HepG2 (cell line): ENCODE data around the gene PDZD7. TPM values are rescaled to one million over a fixed set of nuclear protein-coding genes. Genes with fewer than 3 reads are reported as not detected.

Experiments
- CBX2 ChIP-seq, 2 experiments: fragments of 200-600 bp in 1 of 2; sonication (generic); formaldehyde crosslinking in 1 of 2; IDR thresholded peaks; 2 replicates each; pipeline versions ENCODE4 v1.7.0 to v1.8.1; 2018 to 2022; ENCODE audit warnings: low read depth in 2 of 2, low read length in 1 of 2, mild to moderate bottlenecking in 1 of 2, missing genetic modification reagents in 1 of 2
- HNF4A ChIP-seq: sonication (generic); formaldehyde crosslinking; IDR thresholded peaks from 2 replicates; pipeline ENCODE4 v1.4.0; 2020; ENCODE audit warnings: missing genetic modification reagents
- MAF1 ChIP-seq: sonication (generic); formaldehyde crosslinking; IDR thresholded peaks from 2 replicates; pipeline ENCODE4 v1.5.0; 2020; ENCODE audit warnings: missing genetic modification reagents, borderline replicate concordance
- SETDB1 ChIP-seq: sonication (generic); formaldehyde crosslinking; IDR thresholded peaks from 2 replicates; pipeline ENCODE4 v1.5.1; 2020; ENCODE audit warnings: missing genetic modification reagents, mild to moderate bottlenecking, borderline replicate concordance
- SRSF4 ChIP-seq: fragments of 200-400 bp; formaldehyde crosslinking; IDR thresholded peaks from one replicate; pipeline ENCODE4 v1.6.1; 2018; ENCODE audit warnings: mild to moderate bottlenecking, low read depth, low read length, moderate library complexity; ENCODE audit not compliant: poor library complexity, severe bottlenecking
- ZMYM4 ChIP-seq: sonication (generic); formaldehyde crosslinking; IDR thresholded peaks from 2 replicates; pipeline ENCODE4 v1.8.1; 2023; ENCODE audit warnings: mild to moderate bottlenecking, missing genetic modification reagents
- ZSCAN12 ChIP-seq: sonication (generic); formaldehyde crosslinking; IDR thresholded peaks from 2 replicates; pipeline ENCODE4 v1.9.0; 2021; ENCODE audit warnings: mild to moderate bottlenecking, missing genetic modification reagents
- ZSCAN20 ChIP-seq: sonication (generic); formaldehyde crosslinking; IDR thresholded peaks from 2 replicates; pipeline ENCODE4 v1.4.0; 2020; ENCODE audit warnings: missing genetic modification reagents, mild to moderate bottlenecking, borderline replicate concordance
- polyA plus RNA-seq, 8 experiments: library from polyadenylated mRNA; depleted of rRNA in 3 of 8; stranded (reverse) in 7 of 8; unstranded in 1 of 8; fragments of >200 nt; fragmentation: Illumina TruSeq in 4 of 8; extraction: Trizol in 4 of 8; gene quantifications; 2 replicates each; pipeline versions ENCODE4 v1.2.1 to v1.2.3, GENCODE V29; 2011 to 2016; ENCODE audit warnings: low read depth in 4 of 8, missing spikeins in 1 of 8, mixed read lengths in 1 of 8; ENCODE audit not compliant: insufficient read depth in 1 of 8
- total RNA-seq, 5 experiments: library from RNA; depleted of rRNA; stranded (reverse); fragments of >200 nt; fragmentation: Illumina TruSeq; extraction: Trizol; gene quantifications; 2 replicates each; pipeline ENCODE4 v1.2.3, GENCODE V29; 2016; ENCODE audit warnings: low read depth in 1 of 5
- TF ChIP-seq, protein P1 (sequence below): sonication (generic); formaldehyde crosslinking; IDR thresholded peaks from 2 replicates; pipeline ENCODE4 v1.9.0; 2021; ENCODE audit warnings: missing genetic modification reagents, mild to moderate bottlenecking, borderline replicate concordance
- TF ChIP-seq, protein P2 (sequence below): sonication (generic); formaldehyde crosslinking; IDR thresholded peaks from 2 replicates; pipeline ENCODE4 v1.8.0; 2022; ENCODE audit warnings: missing genetic modification reagents, mild to moderate bottlenecking, borderline replicate concordance
- TF ChIP-seq, protein P3 (sequence below): sonication (generic); formaldehyde crosslinking; IDR thresholded peaks from 2 replicates; pipeline ENCODE4 v1.5.0; 2020; ENCODE audit warnings: mild to moderate bottlenecking, missing genetic modification reagents
- TF ChIP-seq, protein P4 (sequence below): sonication (generic); formaldehyde crosslinking; IDR thresholded peaks from 2 replicates; pipeline ENCODE4 v1.8.0; 2022; ENCODE audit warnings: missing genetic modification reagents, mild to moderate bottlenecking, inconsistent platforms, borderline replicate concordance
- TF ChIP-seq, protein P5 (sequence below): IDR thresholded peaks from 2 replicates; pipeline ENCODE4 v1.6.1; 2018; ENCODE audit warnings: missing genetic modification reagents, mild to moderate bottlenecking, missing compliant biosample characterization
- TF ChIP-seq, protein P6 (sequence below): sonication (generic); formaldehyde crosslinking; IDR thresholded peaks from 2 replicates; pipeline ENCODE4 v1.5.0; 2020; ENCODE audit warnings: mild to moderate bottlenecking, missing genetic modification reagents

PDZD7 gene
- total and polyA plus RNA-seq, 2 of the 13 experiments (the other 11 are each of a cell fraction or from before 2014, with no cell fraction given): 0.58 to 0.73 TPM

DNA sequence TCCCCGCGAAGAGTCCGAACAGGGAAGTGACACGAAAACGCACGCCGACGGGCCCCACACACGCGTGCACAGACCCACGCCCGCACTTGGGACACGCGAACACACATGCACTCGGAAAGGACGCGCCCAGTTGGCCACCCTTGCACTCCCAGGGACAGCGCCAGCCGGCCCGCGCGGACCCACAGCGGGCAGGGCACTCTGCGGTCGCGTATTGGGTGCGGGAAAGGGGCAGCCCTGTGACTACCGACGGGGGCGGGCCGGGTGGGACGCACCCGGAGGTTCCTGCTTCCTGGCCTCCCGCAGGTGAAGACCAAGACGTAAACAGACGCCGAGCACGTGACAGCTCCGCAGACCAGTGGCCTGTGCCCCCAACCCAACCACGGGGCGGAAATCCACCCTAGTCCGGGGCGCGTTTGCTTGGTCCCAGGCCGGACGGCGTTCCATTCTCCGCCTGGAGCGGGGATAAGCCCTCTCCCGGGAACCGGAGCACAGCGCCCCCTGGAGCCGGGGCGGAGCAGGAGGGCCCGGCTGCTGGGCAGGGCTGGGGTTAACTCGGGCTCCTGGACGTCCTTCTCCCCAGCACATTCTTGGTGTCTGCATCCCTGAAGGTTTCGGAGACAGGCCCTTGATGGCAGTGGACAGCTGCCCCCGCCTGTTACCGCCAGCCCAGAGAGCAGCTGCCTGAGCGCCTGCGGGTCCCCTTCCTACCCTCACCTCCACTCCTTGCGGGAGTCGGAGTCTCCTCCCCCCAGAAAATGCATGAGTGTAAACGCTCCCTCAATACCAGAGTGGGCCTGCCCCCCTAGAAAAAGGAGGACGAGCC lies 33.4 kb downstream of the PDZD7 start (continued):
- TF ChIP-seq, protein P1, sequence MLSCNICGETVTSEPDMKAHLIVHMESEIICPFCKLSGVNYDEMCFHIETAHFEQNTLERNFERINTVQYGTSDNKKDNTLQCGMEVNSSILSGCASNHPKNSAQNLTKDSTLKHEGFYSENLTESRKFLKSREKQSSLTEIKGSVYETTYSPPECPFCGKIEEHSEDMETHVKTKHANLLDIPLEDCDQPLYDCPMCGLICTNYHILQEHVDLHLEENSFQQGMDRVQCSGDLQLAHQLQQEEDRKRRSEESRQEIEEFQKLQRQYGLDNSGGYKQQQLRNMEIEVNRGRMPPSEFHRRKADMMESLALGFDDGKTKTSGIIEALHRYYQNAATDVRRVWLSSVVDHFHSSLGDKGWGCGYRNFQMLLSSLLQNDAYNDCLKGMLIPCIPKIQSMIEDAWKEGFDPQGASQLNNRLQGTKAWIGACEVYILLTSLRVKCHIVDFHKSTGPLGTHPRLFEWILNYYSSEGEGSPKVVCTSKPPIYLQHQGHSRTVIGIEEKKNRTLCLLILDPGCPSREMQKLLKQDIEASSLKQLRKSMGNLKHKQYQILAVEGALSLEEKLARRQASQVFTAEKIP: no peak
- TF ChIP-seq SRSF4 (no peak), HNF4A (CRISPR knock-in tag) (peak; percentile 39; the same call in 1 of the 2 replicates), CBX2 (IDR thresholded peaks at IDR 0.05; ENCODE audit: low read depth, low read length) (no peak), CBX2 (CRISPR knock-in tag; IDR thresholded peaks at IDR 0.05; ENCODE audit: low read depth) (no peak), ZMYM4 (peak; percentile 41), ZSCAN12 (CRISPR knock-in tag) (0 out of 2 replicates have a peak, but pooled peaks have one; percentile 18), SETDB1 (CRISPR knock-in tag) (no peak), ZSCAN20 (no peak), MAF1 (CRISPR knock-in tag) (no peak; the same call in 1 of the 2 replicates)
- TF ChIP-seq, protein P2, sequence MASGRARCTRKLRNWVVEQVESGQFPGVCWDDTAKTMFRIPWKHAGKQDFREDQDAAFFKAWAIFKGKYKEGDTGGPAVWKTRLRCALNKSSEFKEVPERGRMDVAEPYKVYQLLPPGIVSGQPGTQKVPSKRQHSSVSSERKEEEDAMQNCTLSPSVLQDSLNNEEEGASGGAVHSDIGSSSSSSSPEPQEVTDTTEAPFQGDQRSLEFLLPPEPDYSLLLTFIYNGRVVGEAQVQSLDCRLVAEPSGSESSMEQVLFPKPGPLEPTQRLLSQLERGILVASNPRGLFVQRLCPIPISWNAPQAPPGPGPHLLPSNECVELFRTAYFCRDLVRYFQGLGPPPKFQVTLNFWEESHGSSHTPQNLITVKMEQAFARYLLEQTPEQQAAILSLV (CRISPR knock-in tag): peak; percentile 43
- TF ChIP-seq, protein P3, sequence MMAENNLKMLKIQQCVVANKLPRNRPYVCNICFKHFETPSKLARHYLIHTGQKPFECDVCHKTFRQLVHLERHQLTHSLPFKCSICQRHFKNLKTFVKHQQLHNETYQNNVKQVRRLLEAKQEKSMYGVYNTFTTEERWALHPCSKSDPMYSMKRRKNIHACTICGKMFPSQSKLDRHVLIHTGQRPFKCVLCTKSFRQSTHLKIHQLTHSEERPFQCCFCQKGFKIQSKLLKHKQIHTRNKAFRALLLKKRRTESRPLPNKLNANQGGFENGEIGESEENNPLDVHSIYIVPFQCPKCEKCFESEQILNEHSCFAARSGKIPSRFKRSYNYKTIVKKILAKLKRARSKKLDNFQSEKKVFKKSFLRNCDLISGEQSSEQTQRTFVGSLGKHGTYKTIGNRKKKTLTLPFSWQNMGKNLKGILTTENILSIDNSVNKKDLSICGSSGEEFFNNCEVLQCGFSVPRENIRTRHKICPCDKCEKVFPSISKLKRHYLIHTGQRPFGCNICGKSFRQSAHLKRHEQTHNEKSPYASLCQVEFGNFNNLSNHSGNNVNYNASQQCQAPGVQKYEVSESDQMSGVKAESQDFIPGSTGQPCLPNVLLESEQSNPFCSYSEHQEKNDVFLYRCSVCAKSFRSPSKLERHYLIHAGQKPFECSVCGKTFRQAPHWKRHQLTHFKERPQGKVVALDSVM (CRISPR knock-in tag): 0 out of 2 replicates have a peak, but pooled peaks have one; percentile 24
- TF ChIP-seq, protein P4, sequence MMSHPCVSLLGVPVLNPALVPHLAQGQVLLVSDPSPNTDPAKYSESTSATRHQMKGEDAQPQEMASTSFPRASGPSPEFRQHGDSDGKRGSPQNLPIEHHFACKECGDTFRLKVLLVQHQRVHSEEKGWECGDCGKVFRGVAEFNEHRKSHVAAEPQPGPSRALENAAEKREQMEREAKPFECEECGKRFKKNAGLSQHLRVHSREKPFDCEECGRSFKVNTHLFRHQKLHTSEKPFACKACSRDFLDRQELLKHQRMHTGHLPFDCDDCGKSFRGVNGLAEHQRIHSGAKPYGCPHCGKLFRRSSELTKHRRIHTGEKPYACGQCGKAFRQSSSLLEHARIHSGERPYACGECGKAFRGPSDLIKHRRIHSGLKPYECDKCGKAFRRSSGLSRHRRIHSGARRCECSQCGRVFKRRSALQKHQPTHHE (CRISPR knock-in tag): no peak
- TF ChIP-seq, protein P5, sequence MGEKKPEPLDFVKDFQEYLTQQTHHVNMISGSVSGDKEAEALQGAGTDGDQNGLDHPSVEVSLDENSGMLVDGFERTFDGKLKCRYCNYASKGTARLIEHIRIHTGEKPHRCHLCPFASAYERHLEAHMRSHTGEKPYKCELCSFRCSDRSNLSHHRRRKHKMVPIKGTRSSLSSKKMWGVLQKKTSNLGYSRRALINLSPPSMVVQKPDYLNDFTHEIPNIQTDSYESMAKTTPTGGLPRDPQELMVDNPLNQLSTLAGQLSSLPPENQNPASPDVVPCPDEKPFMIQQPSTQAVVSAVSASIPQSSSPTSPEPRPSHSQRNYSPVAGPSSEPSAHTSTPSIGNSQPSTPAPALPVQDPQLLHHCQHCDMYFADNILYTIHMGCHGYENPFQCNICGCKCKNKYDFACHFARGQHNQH (CRISPR knock-in tag): peak; percentile 64; the same call in 1 of the 2 replicates
- TF ChIP-seq, protein P6, sequence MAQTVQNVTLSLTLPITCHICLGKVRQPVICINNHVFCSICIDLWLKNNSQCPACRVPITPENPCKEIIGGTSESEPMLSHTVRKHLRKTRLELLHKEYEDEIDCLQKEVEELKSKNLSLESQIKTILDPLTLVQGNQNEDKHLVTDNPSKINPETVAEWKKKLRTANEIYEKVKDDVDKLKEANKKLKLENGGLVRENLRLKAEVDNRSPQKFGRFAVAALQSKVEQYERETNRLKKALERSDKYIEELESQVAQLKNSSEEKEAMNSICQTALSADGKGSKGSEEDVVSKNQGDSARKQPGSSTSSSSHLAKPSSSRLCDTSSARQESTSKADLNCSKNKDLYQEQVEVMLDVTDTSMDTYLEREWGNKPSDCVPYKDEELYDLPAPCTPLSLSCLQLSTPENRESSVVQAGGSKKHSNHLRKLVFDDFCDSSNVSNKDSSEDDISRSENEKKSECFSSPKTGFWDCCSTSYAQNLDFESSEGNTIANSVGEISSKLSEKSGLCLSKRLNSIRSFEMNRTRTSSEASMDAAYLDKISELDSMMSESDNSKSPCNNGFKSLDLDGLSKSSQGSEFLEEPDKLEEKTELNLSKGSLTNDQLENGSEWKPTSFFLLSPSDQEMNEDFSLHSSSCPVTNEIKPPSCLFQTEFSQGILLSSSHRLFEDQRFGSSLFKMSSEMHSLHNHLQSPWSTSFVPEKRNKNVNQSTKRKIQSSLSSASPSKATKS: no peak
